WTC11 (cell line): ENCODE results near the gene DPP10.

Experiments
- CREB1 ChIP-seq: sonication (generic); formaldehyde crosslinking; IDR thresholded peaks from 2 replicates; pipeline ENCODE4 v1.8.0; 2023; ENCODE audit warnings: mild to moderate bottlenecking, missing genetic modification reagents
- NR3C1 ChIP-seq: sonication (generic); formaldehyde crosslinking; conservative IDR thresholded peaks from 2 replicates; pipeline ENCODE4 v1.8.1; 2023; ENCODE audit warnings: low read depth, mild to moderate bottlenecking, missing genetic modification reagents
- TF ChIP-seq, protein P1 (sequence below): fragments of 200-600 bp; IDR thresholded peaks from 2 replicates; pipeline ENCODE4 v1.8.0; 2022; ENCODE audit warnings: antibody characterized with exemption
- TF ChIP-seq, protein P2 (sequence below): sonication (generic); formaldehyde crosslinking; IDR thresholded peaks from 2 replicates; pipeline ENCODE4 v1.8.0; 2023; ENCODE audit warnings: missing genetic modification reagents
- TF ChIP-seq, protein P3 (sequence below): sonication (generic); formaldehyde crosslinking; IDR thresholded peaks from 2 replicates; pipeline ENCODE4 v1.8.1; 2022; ENCODE audit warnings: mild to moderate bottlenecking, moderate library complexity, missing genetic modification reagents

DNA sequence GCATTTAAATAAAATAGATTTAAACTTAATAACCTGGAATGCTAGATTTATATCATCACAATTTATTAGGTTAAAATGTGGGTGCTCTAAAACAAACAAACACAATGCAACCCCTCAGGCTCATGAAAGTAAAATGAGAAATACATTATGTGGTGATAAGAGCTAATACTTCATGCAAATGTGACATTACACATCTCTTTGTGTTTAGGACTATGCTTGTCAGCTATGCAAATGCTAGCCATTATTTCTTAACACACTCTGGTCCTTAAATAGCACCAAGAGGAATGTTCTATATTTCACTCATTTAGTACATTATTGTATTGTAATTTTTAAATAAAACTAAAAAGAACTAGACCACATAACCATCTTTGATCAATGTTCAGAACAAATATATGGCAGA is 627.6 kb downstream of the DPP10 start:
- no peak for TF ChIP-seq CREB1 (CRISPR knock-in tag)
- TF ChIP-seq, protein P1, sequence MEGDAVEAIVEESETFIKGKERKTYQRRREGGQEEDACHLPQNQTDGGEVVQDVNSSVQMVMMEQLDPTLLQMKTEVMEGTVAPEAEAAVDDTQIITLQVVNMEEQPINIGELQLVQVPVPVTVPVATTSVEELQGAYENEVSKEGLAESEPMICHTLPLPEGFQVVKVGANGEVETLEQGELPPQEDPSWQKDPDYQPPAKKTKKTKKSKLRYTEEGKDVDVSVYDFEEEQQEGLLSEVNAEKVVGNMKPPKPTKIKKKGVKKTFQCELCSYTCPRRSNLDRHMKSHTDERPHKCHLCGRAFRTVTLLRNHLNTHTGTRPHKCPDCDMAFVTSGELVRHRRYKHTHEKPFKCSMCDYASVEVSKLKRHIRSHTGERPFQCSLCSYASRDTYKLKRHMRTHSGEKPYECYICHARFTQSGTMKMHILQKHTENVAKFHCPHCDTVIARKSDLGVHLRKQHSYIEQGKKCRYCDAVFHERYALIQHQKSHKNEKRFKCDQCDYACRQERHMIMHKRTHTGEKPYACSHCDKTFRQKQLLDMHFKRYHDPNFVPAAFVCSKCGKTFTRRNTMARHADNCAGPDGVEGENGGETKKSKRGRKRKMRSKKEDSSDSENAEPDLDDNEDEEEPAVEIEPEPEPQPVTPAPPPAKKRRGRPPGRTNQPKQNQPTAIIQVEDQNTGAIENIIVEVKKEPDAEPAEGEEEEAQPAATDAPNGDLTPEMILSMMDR, result no peak
- TF ChIP-seq NR3C1 (CRISPR knock-in tag), result no peak
- TF ChIP-seq, protein P2, sequence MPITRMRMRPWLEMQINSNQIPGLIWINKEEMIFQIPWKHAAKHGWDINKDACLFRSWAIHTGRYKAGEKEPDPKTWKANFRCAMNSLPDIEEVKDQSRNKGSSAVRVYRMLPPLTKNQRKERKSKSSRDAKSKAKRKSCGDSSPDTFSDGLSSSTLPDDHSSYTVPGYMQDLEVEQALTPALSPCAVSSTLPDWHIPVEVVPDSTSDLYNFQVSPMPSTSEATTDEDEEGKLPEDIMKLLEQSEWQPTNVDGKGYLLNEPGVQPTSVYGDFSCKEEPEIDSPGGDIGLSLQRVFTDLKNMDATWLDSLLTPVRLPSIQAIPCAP (CRISPR knock-in tag), result no peak
- TF ChIP-seq, protein P3, sequence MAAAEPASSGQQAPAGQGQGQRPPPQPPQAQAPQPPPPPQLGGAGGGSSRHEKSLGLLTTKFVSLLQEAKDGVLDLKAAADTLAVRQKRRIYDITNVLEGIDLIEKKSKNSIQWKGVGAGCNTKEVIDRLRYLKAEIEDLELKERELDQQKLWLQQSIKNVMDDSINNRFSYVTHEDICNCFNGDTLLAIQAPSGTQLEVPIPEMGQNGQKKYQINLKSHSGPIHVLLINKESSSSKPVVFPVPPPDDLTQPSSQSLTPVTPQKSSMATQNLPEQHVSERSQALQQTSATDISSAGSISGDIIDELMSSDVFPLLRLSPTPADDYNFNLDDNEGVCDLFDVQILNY (CRISPR knock-in tag), result no peak
